ENCODE data around the gene KDM5A.

DNA sequence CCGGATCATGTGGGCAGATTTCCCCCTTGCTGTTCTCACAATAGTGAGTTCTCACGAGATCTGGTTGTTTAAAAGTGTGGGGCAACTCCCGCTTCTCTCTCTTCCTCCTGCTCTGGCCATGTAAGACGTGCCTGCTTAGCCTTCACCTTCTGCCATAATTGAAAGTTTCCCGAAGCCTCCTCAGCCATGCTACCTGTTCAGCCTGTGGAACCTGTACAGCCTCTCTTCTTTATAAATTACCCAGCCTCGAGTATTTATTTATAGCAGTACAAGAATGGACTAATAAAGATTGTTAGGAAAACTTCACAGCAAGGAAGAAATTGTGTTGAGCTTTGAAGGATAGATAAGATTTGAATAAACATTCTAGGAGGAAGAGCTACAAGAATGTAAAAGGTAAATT lies 52.1 kb downstream of the KDM5A start:
- TF ChIP-seq CTCF (IDR thresholded peaks at IDR 0.05; ENCODE audit: insufficient read depth, low read length, poor library complexity, severe bottlenecking) (no peak), EZH2phosphoT487 (conservative IDR thresholded peaks at IDR 0.05; ENCODE audit: low read length) (no peak)

All from SU-DHL-6 (cell line).